H9 (cell line): Measurements from ENCODE around the gene ASPN. TPM values are rescaled to one million over a fixed set of nuclear protein-coding genes. Genes with fewer than 3 reads are reported as not detected.

Experiments
- DNase-seq: peaks from one replicate; pipeline ENCODE4 v3.0.0-alpha.2; 2017
- H2AFZ ChIP-seq: one replicate; pipeline ENCODE4 v1.6.1; 2013; ENCODE audit warnings: mild to moderate bottlenecking, low read length, control low read depth, moderate library complexity
- H2AK5ac ChIP-seq: 2 replicates; pipeline ENCODE4 v1.6.1; 2013; ENCODE audit warnings: low read length, control low read depth, mixed read lengths; ENCODE audit not compliant: insufficient read length
- H2BK120ac ChIP-seq: one replicate; pipeline ENCODE4 v1.6.1; 2013; ENCODE audit warnings: low read depth, mild to moderate bottlenecking, low read length, control low read depth, inconsistent platforms; ENCODE audit not compliant: poor library complexity, severe bottlenecking
- H2BK12ac ChIP-seq: 2 replicates; pipeline ENCODE4 v1.6.1; 2013; ENCODE audit warnings: low read length, control low read depth, mixed read lengths, low read depth; ENCODE audit not compliant: insufficient read length
- H2BK15ac ChIP-seq: 2 replicates; pipeline ENCODE4 v1.6.1; 2013; ENCODE audit warnings: low read depth, low read length, control low read depth
- H2BK20ac ChIP-seq: one replicate; pipeline ENCODE4 v1.6.1; 2013; ENCODE audit warnings: low read depth, mild to moderate bottlenecking, low read length, control low read depth, inconsistent platforms; ENCODE audit not compliant: poor library complexity, severe bottlenecking
- H2BK5ac ChIP-seq: 2 replicates; pipeline ENCODE4 v1.6.1; 2013; ENCODE audit warnings: low read length, control low read depth, mixed read lengths; ENCODE audit not compliant: insufficient read length
- H3K14ac ChIP-seq: 2 replicates; pipeline ENCODE4 v1.6.1; 2013; ENCODE audit warnings: low read length, control low read depth; ENCODE audit not compliant: insufficient read depth
- H3K18ac ChIP-seq: 2 replicates; pipeline ENCODE4 v1.6.1; 2013; ENCODE audit warnings: low read depth, mild to moderate bottlenecking, mixed read lengths, low read length, control low read depth; ENCODE audit not compliant: insufficient read length
- H3K23ac ChIP-seq: 2 replicates; pipeline ENCODE4 v1.6.1; 2013; ENCODE audit warnings: low read length, control low read depth, mixed read lengths, low read depth; ENCODE audit not compliant: insufficient read length
- H3K23me2 ChIP-seq: 2 replicates; pipeline ENCODE4 v1.6.1; 2013; ENCODE audit warnings: low read depth, mild to moderate bottlenecking, mixed read lengths, low read length, control low read depth; ENCODE audit not compliant: insufficient read length, poor library complexity, severe bottlenecking
- H3K27ac ChIP-seq: 2 replicates; pipeline ENCODE4 v1.5.1; 2013; ENCODE audit warnings: low read length, control low read depth, mixed read lengths, low read depth; ENCODE audit not compliant: insufficient read length
- H3K27me3 ChIP-seq: 2 replicates; pipeline ENCODE4 v1.6.1; 2013; ENCODE audit warnings: low read length, control low read depth, inconsistent platforms; ENCODE audit not compliant: insufficient read depth
- H3K4ac ChIP-seq: 2 replicates; pipeline ENCODE4 v1.6.1; 2013; ENCODE audit warnings: low read depth, mild to moderate bottlenecking, control low read depth, inconsistent platforms, low read length, moderate library complexity
- H3K4me1 ChIP-seq: 2 replicates; pipeline ENCODE4 v1.6.1; 2013; ENCODE audit warnings: low read length, control low read depth, inconsistent platforms; ENCODE audit not compliant: insufficient read depth
- H3K4me2 ChIP-seq: 2 replicates; pipeline ENCODE4 v1.6.1; 2013; ENCODE audit warnings: low read length, control low read depth, mixed read lengths; ENCODE audit not compliant: insufficient read length, insufficient read depth
- H3K56ac ChIP-seq: 2 replicates; pipeline ENCODE4 v1.6.1; 2013; ENCODE audit warnings: low read depth, mild to moderate bottlenecking, mixed read lengths, low read length, control low read depth; ENCODE audit not compliant: insufficient read length
- H3K79me1 ChIP-seq: 2 replicates; pipeline ENCODE4 v1.6.1; 2013; ENCODE audit warnings: low read depth, mild to moderate bottlenecking, moderate library complexity, low read length, control low read depth, inconsistent platforms; ENCODE audit not compliant: insufficient read depth, poor library complexity, severe bottlenecking
- H3K79me2 ChIP-seq: 2 replicates; pipeline ENCODE4 v1.6.1; 2013; ENCODE audit warnings: low read length, control low read depth, inconsistent platforms; ENCODE audit not compliant: insufficient read depth
- H3K9ac ChIP-seq: 2 replicates; pipeline ENCODE4 v1.6.1; 2013; ENCODE audit warnings: low read length, control low read depth, mixed read lengths; ENCODE audit not compliant: insufficient read length; ENCODE audit errors: extremely low read depth
- H3K9me3 ChIP-seq: one replicate; pipeline ENCODE4 v1.6.1; 2013; ENCODE audit warnings: low read depth, low read length, inconsistent platforms; ENCODE audit not compliant: control insufficient read depth
- H3T11ph ChIP-seq: one replicate; pipeline ENCODE4 v1.6.1; 2013; ENCODE audit warnings: mild to moderate bottlenecking, low read length, control low read depth, inconsistent platforms
- H4K20me1 ChIP-seq: one replicate; pipeline ENCODE4 v1.6.1; 2013; ENCODE audit not compliant: control insufficient read depth, insufficient read length, insufficient read depth
- H4K5ac ChIP-seq: 2 replicates; pipeline ENCODE4 v1.6.1; 2013; ENCODE audit warnings: low read depth, mild to moderate bottlenecking, mixed read lengths, low read length, control low read depth; ENCODE audit not compliant: insufficient read length
- H4K8ac ChIP-seq: replicated peaks from 2 replicates; pipeline ENCODE4 v1.6.1; 2013; ENCODE audit warnings: low read length, control low read depth, mixed read lengths, low read depth; ENCODE audit not compliant: insufficient read length
- H4K91ac ChIP-seq: 2 replicates; pipeline ENCODE4 v1.6.1; 2013; ENCODE audit warnings: low read depth, mild to moderate bottlenecking, moderate library complexity, mixed read lengths, low read length, control low read depth; ENCODE audit not compliant: insufficient read length
- H3K27ac Mint-ChIP-seq, 3 experiments: 2 replicates in 2 of 3; 3 replicates in 1 of 3; pipeline ENCODE4 v1.8.0; 2020 to 2021; ENCODE audit warnings: mixed read lengths in 3 of 3, mild to moderate bottlenecking in 1 of 3, moderate library complexity in 1 of 3
- H3K27me3 Mint-ChIP-seq: 2 replicates; pipeline ENCODE4 v1.8.0; 2021; ENCODE audit warnings: low read depth, mild to moderate bottlenecking, moderate library complexity, mixed read lengths
- H3K36me3 Mint-ChIP-seq, 3 experiments: 2 replicates in 2 of 3; 3 replicates in 1 of 3; pipeline ENCODE4 v1.8.0; 2020 to 2021; ENCODE audit warnings: low read depth in 3 of 3, mixed read lengths in 3 of 3; ENCODE audit not compliant: insufficient read depth in 1 of 3
- H3K4me1 Mint-ChIP-seq, 2 experiments: 2 replicates each; pipeline ENCODE4 v1.8.0; 2020; ENCODE audit warnings: mixed read lengths in 2 of 2
- H3K4me3 Mint-ChIP-seq, 2 experiments: 2 replicates in 1 of 2; 3 replicates in 1 of 2; pipeline ENCODE4 v1.8.0; 2020 to 2021; ENCODE audit warnings: mild to moderate bottlenecking in 2 of 2, mixed read lengths in 2 of 2, moderate library complexity in 1 of 2
- H3K9me3 Mint-ChIP-seq, 2 experiments: 2 replicates in 1 of 2; 3 replicates in 1 of 2; pipeline ENCODE4 v1.8.0; 2020; ENCODE audit warnings: mild to moderate bottlenecking in 2 of 2, mixed read lengths in 2 of 2, moderate library complexity in 1 of 2
- total RNA-seq: library from RNA; stranded (reverse); gene quantifications from 2 replicates; pipeline ENCODE4 v1.2.1, GENCODE V29; 2021
- TF ChIP-seq, protein P1 (sequence below): fragments of 200-600 bp; sonication (generic); conservative IDR thresholded peaks from 3 replicates; pipeline ENCODE4 v1.8.0; 2021; ENCODE audit warnings: antibody characterized with exemption, mild to moderate bottlenecking

ASPN gene
- total RNA-seq, 1 experiment from 2014 or later = not detected

DNA sequence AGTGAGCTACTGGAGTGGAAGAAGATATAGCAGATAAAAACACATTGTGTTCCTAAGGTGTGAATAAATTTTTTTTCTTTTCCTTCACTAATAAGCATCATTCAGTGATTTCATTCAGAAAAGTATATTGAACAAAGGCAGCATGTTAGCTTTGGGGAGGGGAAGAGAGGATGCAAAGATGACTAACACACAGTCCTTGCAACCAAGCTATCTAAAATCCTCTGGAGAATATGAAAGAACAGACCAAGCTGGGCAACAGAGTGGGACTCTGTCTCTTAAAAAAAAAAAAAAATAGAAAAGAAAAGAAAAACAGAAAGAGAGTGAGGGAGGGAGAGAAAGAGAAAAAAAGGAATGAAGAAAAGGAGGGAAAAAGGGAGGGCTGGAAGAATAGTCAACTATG lies 35.8 kb downstream of the ASPN start:
- Histone ChIP-seq H3K27ac (no peak overlapping the region), H3K79me2 (no peaks in the 10 kb centered on the region), H3T11ph (no peak overlapping the region), H3K4me1 (no peaks in the 10 kb centered on the region), H3K14ac (no peak overlapping the region), H3K9me3 (no peaks in the 10 kb centered on the region), H4K8ac (no peak overlapping the region), H3K18ac (no peak overlapping the region), H2BK120ac (no peak overlapping the region), H3K56ac (no peak overlapping the region), H3K79me1 (no peaks in the 10 kb centered on the region), H4K5ac (no peak overlapping the region), H2AK5ac (no peak overlapping the region), H3K4ac (no peak overlapping the region), H2BK12ac (no peak overlapping the region), H4K20me1 (no peaks in the 10 kb centered on the region), H2AFZ (no peak overlapping the region), H3K9ac (no peak overlapping the region), H3K23ac (no peak overlapping the region), H3K23me2 (no peaks in the 10 kb centered on the region), H4K91ac (no peak overlapping the region), H2BK15ac (no peak overlapping the region), H3K4me2 (no peak overlapping the region), H2BK5ac (no peak overlapping the region), H2BK20ac (no peak overlapping the region), H3K27me3 (no peaks in the 10 kb centered on the region)
- peaks cover 8% of the 10 kb centered on the region in 2 experiments for H3K4me1 Mint-ChIP-seq
- peaks cover 0 to 3% (median 0%) of the 10 kb centered on the region in 3 experiments; a peak in 1 of 7 replicates for H3K36me3 Mint-ChIP-seq
- no peak overlapping the region for H3K4me3 Mint-ChIP-seq
- 0 out of 7 replicates have a peak overlapping the region, but pooled peaks of 1 of the 3 experiments have one; percentile 27 for H3K27ac Mint-ChIP-seq
- H3K9me3 Mint-ChIP-seq = no peaks in the 10 kb centered on the region; a peak in 1 of 5 replicates
- no peak for DNase-seq
- TF ChIP-seq, protein P1, sequence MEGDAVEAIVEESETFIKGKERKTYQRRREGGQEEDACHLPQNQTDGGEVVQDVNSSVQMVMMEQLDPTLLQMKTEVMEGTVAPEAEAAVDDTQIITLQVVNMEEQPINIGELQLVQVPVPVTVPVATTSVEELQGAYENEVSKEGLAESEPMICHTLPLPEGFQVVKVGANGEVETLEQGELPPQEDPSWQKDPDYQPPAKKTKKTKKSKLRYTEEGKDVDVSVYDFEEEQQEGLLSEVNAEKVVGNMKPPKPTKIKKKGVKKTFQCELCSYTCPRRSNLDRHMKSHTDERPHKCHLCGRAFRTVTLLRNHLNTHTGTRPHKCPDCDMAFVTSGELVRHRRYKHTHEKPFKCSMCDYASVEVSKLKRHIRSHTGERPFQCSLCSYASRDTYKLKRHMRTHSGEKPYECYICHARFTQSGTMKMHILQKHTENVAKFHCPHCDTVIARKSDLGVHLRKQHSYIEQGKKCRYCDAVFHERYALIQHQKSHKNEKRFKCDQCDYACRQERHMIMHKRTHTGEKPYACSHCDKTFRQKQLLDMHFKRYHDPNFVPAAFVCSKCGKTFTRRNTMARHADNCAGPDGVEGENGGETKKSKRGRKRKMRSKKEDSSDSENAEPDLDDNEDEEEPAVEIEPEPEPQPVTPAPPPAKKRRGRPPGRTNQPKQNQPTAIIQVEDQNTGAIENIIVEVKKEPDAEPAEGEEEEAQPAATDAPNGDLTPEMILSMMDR = no peak
- no peaks in the 10 kb centered on the region for H3K27me3 Mint-ChIP-seq
